Neural cell (in vitro differentiated cells): Measurements from ENCODE around the gene PLK3. TPM values are rescaled to one million over a fixed set of nuclear protein-coding genes. Genes with fewer than 3 reads are reported as not detected.

Experiments
- H2AFZ ChIP-seq: fragments of 200-600, 300-800 bp; sonication (generic), shearing (Covaris generic); 2 replicates; pipeline ENCODE4 v1.6.0; 2014; ENCODE audit warnings: low read depth, mild to moderate bottlenecking, antibody characterized with exemption, low read length, moderate library complexity
- H3F3A ChIP-seq: fragments of 200-600 bp; shearing (Covaris generic); 2 replicates; pipeline ENCODE4 v1.6.1; 2016; ENCODE audit warnings: mild to moderate bottlenecking, moderate library complexity, mixed read lengths, antibody characterized with exemption, low read length; ENCODE audit not compliant: insufficient read depth, poor library complexity, severe bottlenecking
- H3K27ac ChIP-seq: fragments of 200-600, 300-800 bp; sonication (generic), shearing (Covaris generic); 2 replicates; pipeline ENCODE4 v1.5.1; 2014; ENCODE audit warnings: mild to moderate bottlenecking, low read length, moderate library complexity
- H3K27me3 ChIP-seq: fragments of 300-800, 200-600 bp; sonication (generic), shearing (Covaris generic); 2 replicates; pipeline ENCODE4 v1.6.0; 2014; ENCODE audit warnings: mild to moderate bottlenecking, low read depth, low read length, moderate library complexity; ENCODE audit not compliant: insufficient read depth
- H3K36me3 ChIP-seq: fragments of 300-800, 200-600 bp; sonication (generic), shearing (Covaris generic); 2 replicates; pipeline ENCODE4 v1.5.1; 2014; ENCODE audit warnings: mild to moderate bottlenecking, antibody characterized with exemption, low read length, moderate library complexity; ENCODE audit not compliant: insufficient read depth
- H3K4me2 ChIP-seq: fragments of 300-800, 200-600 bp; sonication (generic), shearing (Covaris generic); 2 replicates; pipeline ENCODE4 v1.6.0; 2014; ENCODE audit warnings: mild to moderate bottlenecking, low read length
- H3K4me3 ChIP-seq: fragments of 300-800, 200-600 bp; sonication (generic), shearing (Covaris generic); 2 replicates; pipeline ENCODE4 v1.5.1; 2014; ENCODE audit warnings: mild to moderate bottlenecking, low read length, moderate library complexity
- H3K79me2 ChIP-seq: fragments of 200-600 bp; shearing (Covaris generic); replicated peaks from 2 replicates; pipeline ENCODE4 v1.6.0; 2014; ENCODE audit warnings: mild to moderate bottlenecking, low read length, moderate library complexity; ENCODE audit not compliant: insufficient read depth
- H3K9ac ChIP-seq: fragments of 300-800, 200-600 bp; sonication (generic), shearing (Covaris generic); 2 replicates; pipeline ENCODE4 v1.6.1; 2016; ENCODE audit warnings: mild to moderate bottlenecking, low read length, mixed read lengths
- H3K9me2 ChIP-seq: fragments of 200-600 bp; shearing (Covaris generic); 2 replicates; pipeline ENCODE4 v1.6.1; 2016; ENCODE audit warnings: mild to moderate bottlenecking, low read length, mixed read lengths; ENCODE audit not compliant: insufficient read depth
- H3K9me3 ChIP-seq: fragments of 200-600, 300-800 bp; sonication (generic), shearing (Covaris generic); 2 replicates; pipeline ENCODE4 v1.6.1; 2016; ENCODE audit warnings: mild to moderate bottlenecking, mixed run types, low read length, moderate library complexity, mixed read lengths
- H4K20me1 ChIP-seq: fragments of 200-600 bp; shearing (Covaris generic); 2 replicates; pipeline ENCODE4 v1.6.1; 2016; ENCODE audit warnings: mild to moderate bottlenecking, mixed run types; ENCODE audit not compliant: insufficient read depth
- EP300 ChIP-seq: fragments of 450-650 bp; conservative IDR thresholded peaks from 2 replicates; pipeline ENCODE4 v1.6.1; 2014; ENCODE audit warnings: antibody characterized with exemption, mild to moderate bottlenecking, moderate library complexity; ENCODE audit not compliant: poor library complexity, severe bottlenecking
- EZH2 ChIP-seq: fragments of 200-600, 300-800 bp; shearing (Covaris generic), sonication (generic); IDR thresholded peaks from 2 replicates; pipeline ENCODE4 v1.6.1; 2014; ENCODE audit warnings: antibody characterized with exemption, low read length, borderline replicate concordance, mild to moderate bottlenecking; ENCODE audit not compliant: insufficient read depth, poor library complexity, severe bottlenecking
- MXI1 ChIP-seq: fragments of 450-650 bp; conservative IDR thresholded peaks from 2 replicates; pipeline ENCODE4 v1.6.1; 2014; ENCODE audit warnings: antibody characterized with exemption, mild to moderate bottlenecking; ENCODE audit not compliant: poor library complexity, severe bottlenecking
- POLR2AphosphoS5 ChIP-seq: IDR thresholded peaks from 2 replicates; pipeline ENCODE4 v1.6.1; 2012
- RAD21 ChIP-seq: fragments of 450-650 bp; conservative IDR thresholded peaks from 2 replicates; pipeline ENCODE4 v1.6.1; 2014; ENCODE audit warnings: antibody characterized with exemption, mild to moderate bottlenecking, moderate library complexity
- REST ChIP-seq: IDR thresholded peaks from 2 replicates; pipeline ENCODE4 v1.6.1; 2012; ENCODE audit warnings: borderline replicate concordance
- SMC3 ChIP-seq: fragments of 450-650 bp; conservative IDR thresholded peaks from 2 replicates; pipeline ENCODE4 v1.6.1; 2014; ENCODE audit warnings: antibody characterized with exemption, mild to moderate bottlenecking, moderate library complexity; ENCODE audit not compliant: poor library complexity
- TAF1 ChIP-seq: IDR thresholded peaks from 2 replicates; pipeline ENCODE4 v1.6.1; 2012; ENCODE audit warnings: low read depth
- polyA plus RNA-seq: library from polyadenylated mRNA; depleted of rRNA; stranded (reverse); fragments of >200 nt; gene quantifications from 2 replicates; pipeline ENCODE4 v1.2.3, GENCODE V29; 2014
- TF ChIP-seq, protein P1 (sequence below): fragments of 450-650 bp; IDR thresholded peaks from 2 replicates; pipeline ENCODE4 v1.5.1; 2014; ENCODE audit warnings: antibody characterized with exemption, mild to moderate bottlenecking, moderate library complexity; ENCODE audit not compliant: poor library complexity, severe bottlenecking

PLK3 gene
- polyA plus RNA-seq, 1 donor from 2014 or later = 8.3 TPM

GRCh38 chr1:44775930-44776729, 24.0 kb upstream of the PLK3 start:
- H4K20me1 ChIP-seq = peaks cover 2% of the 10 kb centered on the region

GRCh38 chr1:44776730-44777068, 23.5 kb upstream of the PLK3 start:
- H3K4me2 ChIP-seq = peak overlapping the region; percentile 75
- no peaks in the 10 kb centered on the region for H3K9me2 ChIP-seq
- peak overlapping the region; percentile 81 for H3K4me3 ChIP-seq
- H3K9ac ChIP-seq = peak overlapping the region; percentile 95
- H3K27me3 ChIP-seq = no peaks in the 10 kb centered on the region
- no peak overlapping the region for H3K27ac ChIP-seq
- H3K9me3 ChIP-seq = no peaks in the 10 kb centered on the region
- peaks cover 2% of the 10 kb centered on the region for H4K20me1 ChIP-seq
- peaks cover 10% of the 10 kb centered on the region for H3K79me2 ChIP-seq
- H3K36me3 ChIP-seq = no peaks in the 10 kb centered on the region
- H3F3A ChIP-seq = no peaks in the 10 kb centered on the region
- H2AFZ ChIP-seq = no peak overlapping the region
- TF ChIP-seq SMC3 (no peak), POLR2AphosphoS5 (no peak), MXI1 (no peak), REST (no peak), TAF1 (no peak), RAD21 (no peak)
- TF ChIP-seq, protein P1, sequence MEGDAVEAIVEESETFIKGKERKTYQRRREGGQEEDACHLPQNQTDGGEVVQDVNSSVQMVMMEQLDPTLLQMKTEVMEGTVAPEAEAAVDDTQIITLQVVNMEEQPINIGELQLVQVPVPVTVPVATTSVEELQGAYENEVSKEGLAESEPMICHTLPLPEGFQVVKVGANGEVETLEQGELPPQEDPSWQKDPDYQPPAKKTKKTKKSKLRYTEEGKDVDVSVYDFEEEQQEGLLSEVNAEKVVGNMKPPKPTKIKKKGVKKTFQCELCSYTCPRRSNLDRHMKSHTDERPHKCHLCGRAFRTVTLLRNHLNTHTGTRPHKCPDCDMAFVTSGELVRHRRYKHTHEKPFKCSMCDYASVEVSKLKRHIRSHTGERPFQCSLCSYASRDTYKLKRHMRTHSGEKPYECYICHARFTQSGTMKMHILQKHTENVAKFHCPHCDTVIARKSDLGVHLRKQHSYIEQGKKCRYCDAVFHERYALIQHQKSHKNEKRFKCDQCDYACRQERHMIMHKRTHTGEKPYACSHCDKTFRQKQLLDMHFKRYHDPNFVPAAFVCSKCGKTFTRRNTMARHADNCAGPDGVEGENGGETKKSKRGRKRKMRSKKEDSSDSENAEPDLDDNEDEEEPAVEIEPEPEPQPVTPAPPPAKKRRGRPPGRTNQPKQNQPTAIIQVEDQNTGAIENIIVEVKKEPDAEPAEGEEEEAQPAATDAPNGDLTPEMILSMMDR = no peak

More at GRCh38 chr1:44775930-44776729, 24.0 kb upstream of the PLK3 start:
- Histone ChIP-seq H3F3A (no peaks in the 10 kb centered on the region), H2AFZ (peak overlapping the region; percentile 99), H3K4me2 (peak overlapping the region; percentile 75), H3K9ac (peak overlapping the region; percentile 95), H3K9me3 (no peaks in the 10 kb centered on the region), H3K79me2 (peaks cover 10% of the 10 kb centered on the region), H3K27ac (peak overlapping the region; percentile 96), H3K36me3 (no peaks in the 10 kb centered on the region), H3K9me2 (no peaks in the 10 kb centered on the region), H3K27me3 (no peaks in the 10 kb centered on the region), H3K4me3 (peak overlapping the region; percentile 81)
- TF ChIP-seq EP300 (no peak), MXI1 (no peak), EZH2 (no peak), TAF1 (no peak), POLR2AphosphoS5 (no peak), SMC3 (no peak), REST (no peak), RAD21 (no peak)
- TF ChIP-seq, protein P1 = no peak
